Dendritic cell treated with granulocyte-macrophage colony-stimulating factor and Interleukin-4, amounts not matched to agents 40 ng/mL and 50 ng/mL, for 4 days (primary cell): ENCODE measurements around the gene CSF3R.
"Not testable (repeated sequence)": the region's sequence is repeated elsewhere in the genome, so short reads cannot be mapped to it uniquely, and the experiment has no call there.

Source experiments
- H3K27ac Mint-ChIP-seq: one replicate; pipeline ENCODE4 v1.8.0; 2022; ENCODE audit warnings: mild to moderate bottlenecking, mixed read lengths
- H3K27me3 Mint-ChIP-seq: one replicate; pipeline ENCODE4 v1.8.0; 2022; ENCODE audit warnings: mild to moderate bottlenecking, mixed read lengths
- H3K36me3 Mint-ChIP-seq: one replicate; pipeline ENCODE4 v1.8.0; 2022; ENCODE audit warnings: low read depth, mixed read lengths
- H3K4me1 Mint-ChIP-seq: one replicate; pipeline ENCODE4 v1.8.0; 2022; ENCODE audit warnings: low read depth, mixed read lengths
- H3K4me3 Mint-ChIP-seq: one replicate; pipeline ENCODE4 v1.8.0; 2022; ENCODE audit warnings: mild to moderate bottlenecking, moderate library complexity, mixed read lengths
- H3K9me3 Mint-ChIP-seq: one replicate; pipeline ENCODE4 v1.8.0; 2022; ENCODE audit warnings: mixed read lengths
- intact Hi-C: fragments of 100-400 bp; cut with micrococcal nuclease; formaldehyde crosslinking; loops from one replicate; pipeline ENCODE4 v1.15.0; 2022

CSF3R gene

DNA sequence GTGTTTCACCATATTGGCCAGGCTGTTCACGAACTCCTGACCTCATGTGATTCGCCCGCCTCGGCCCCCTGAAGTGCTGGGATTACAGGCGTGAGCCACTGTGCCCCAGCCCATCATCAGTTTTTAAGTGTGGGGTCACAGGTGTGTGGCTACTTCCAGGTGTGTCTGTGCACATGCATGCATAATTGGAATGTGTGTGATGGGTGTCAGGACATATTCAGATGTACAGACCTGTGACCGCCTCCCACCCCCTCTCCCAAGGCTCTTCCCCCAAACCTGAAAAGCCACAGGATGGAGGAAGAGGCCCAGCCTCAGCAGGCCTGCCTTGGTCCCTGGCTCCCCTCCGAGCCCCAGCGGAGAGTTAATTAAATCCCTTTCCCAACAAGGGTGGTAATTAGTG lies 37.3 kb upstream of the CSF3R start:
- Mint-ChIP-seq H3K27me3 (no peaks in the 10 kb centered on the region), H3K27ac (no peak overlapping the region), H3K36me3 (no peaks in the 10 kb centered on the region), H3K4me1 (peaks cover 24% of the 10 kb centered on the region), H3K4me3 (no peak overlapping the region), H3K9me3 (no peaks in the 10 kb centered on the region)
- intact Hi-C loops = no loop called here

GRCh38 chr1:36517011-36517771 lies 34.5 kb upstream of the CSF3R start:
- no peaks in the 10 kb centered on the region for H3K9me3 Mint-ChIP-seq
- H3K27me3 Mint-ChIP-seq = no peaks in the 10 kb centered on the region
- intact Hi-C loops = loop anchor here (5.0 kb wide), 2 partner anchors 70 to 660 kb away; no protein-coding TSS in a partner anchor
- H3K4me1 Mint-ChIP-seq = peaks cover 45% of the 10 kb centered on the region
- H3K4me3 Mint-ChIP-seq = no peak overlapping the region
- peak overlapping the region; percentile 26 for H3K27ac Mint-ChIP-seq
- no peaks in the 10 kb centered on the region for H3K36me3 Mint-ChIP-seq

DNA sequence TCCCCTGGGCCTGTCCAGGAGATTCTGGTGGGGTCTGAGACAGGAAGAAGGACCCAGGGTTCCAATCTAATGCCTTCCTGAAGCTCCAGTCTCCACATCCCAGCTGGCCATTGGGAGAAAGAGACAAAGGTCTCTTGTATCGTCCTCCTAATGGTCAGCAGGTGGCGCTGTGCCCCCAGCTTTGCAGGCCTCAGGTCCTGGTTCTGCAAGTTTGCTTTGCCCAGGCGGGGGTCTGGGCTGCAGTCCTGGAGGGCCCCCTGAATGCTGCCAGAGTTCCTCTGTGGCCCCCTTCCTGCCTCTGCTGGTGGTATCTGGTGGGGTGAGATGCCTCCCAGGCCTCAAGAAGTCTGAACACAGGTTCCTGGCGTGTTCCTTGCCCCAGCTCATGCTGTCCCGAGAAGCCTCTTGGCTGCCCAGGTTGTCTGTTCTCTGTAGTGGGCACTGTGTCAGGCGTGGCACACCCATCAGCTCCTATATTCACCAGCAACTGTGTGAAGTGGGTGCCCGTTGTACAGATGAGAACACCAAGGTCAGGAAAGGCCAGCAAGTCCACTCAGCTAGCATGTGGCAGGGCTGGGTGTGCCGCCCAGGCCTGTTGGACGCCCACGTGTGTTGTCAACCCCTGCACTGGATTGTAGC lies 33.8 kb upstream of the CSF3R start:
- H3K4me3 Mint-ChIP-seq = no peak overlapping the region
- H3K36me3 Mint-ChIP-seq = no peaks in the 10 kb centered on the region
- no peaks in the 10 kb centered on the region for H3K9me3 Mint-ChIP-seq
- peaks cover 46% of the 10 kb centered on the region for H3K4me1 Mint-ChIP-seq
- H3K27ac Mint-ChIP-seq = peak overlapping the region; percentile 26
- H3K27me3 Mint-ChIP-seq = no peaks in the 10 kb centered on the region
- intact Hi-C loops = loop anchor here (5.0 kb wide), 2 partner anchors 69 to 661 kb away; no protein-coding TSS in a partner anchor

- H3K27ac Mint-ChIP-seq = peak overlapping the region; percentile 11
- intact Hi-C loops = loop anchor here (5.0 kb wide), 2 partner anchors 68 to 662 kb away; no protein-coding TSS in a partner anchor
These were observed 32.8 kb upstream of the CSF3R start for GRCh38 chr1:36515315-36516138.

DNA sequence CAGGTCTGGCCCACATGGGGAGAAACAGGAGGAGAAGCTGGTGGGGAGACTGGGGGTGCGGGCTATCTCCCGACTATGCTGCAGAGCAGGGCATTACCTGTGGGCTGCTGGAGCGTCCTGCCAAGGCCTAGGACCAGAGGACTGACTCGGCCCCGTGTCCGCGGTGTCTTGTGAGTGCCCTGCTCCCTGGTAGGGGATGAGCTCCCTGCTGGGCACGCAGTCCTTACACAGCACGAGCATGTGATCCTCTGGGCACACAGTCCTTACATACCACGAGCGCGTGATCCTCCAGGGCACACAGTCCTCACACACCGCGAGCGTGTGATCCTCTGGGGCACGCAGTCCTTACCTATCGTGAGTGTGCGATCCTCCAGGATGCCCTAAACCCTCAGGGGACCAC lies 31.8 kb upstream of the CSF3R start:
- no peaks in the 10 kb centered on the region for H3K36me3 Mint-ChIP-seq
- peaks cover 49% of the 10 kb centered on the region for H3K4me1 Mint-ChIP-seq
- no peak overlapping the region for H3K4me3 Mint-ChIP-seq
- no peaks in the 10 kb centered on the region for H3K9me3 Mint-ChIP-seq
- H3K27me3 Mint-ChIP-seq = no peaks in the 10 kb centered on the region
- intact Hi-C loops = no loop called here
- H3K27ac Mint-ChIP-seq = peak overlapping the region; percentile 61

More at GRCh38 chr1:36515315-36516138, 32.8 kb upstream of the CSF3R start:
- H3K27me3 Mint-ChIP-seq = no peaks in the 10 kb centered on the region
- H3K4me3 Mint-ChIP-seq = no peak overlapping the region
- H3K4me1 Mint-ChIP-seq = peaks cover 49% of the 10 kb centered on the region
- H3K9me3 Mint-ChIP-seq = no peaks in the 10 kb centered on the region
- H3K36me3 Mint-ChIP-seq = no peaks in the 10 kb centered on the region

- intact Hi-C loops = no loop called here
- Mint-ChIP-seq H3K9me3 (no peaks in the 10 kb centered on the region), H3K4me1 (peaks cover 49% of the 10 kb centered on the region), H3K4me3 (no peak overlapping the region), H3K27ac (peak overlapping the region; percentile 61), H3K36me3 (no peaks in the 10 kb centered on the region), H3K27me3 (no peaks in the 10 kb centered on the region)
These were observed 31.2 kb upstream of the CSF3R start for GRCh38 chr1:36513676-36514473.

DNA sequence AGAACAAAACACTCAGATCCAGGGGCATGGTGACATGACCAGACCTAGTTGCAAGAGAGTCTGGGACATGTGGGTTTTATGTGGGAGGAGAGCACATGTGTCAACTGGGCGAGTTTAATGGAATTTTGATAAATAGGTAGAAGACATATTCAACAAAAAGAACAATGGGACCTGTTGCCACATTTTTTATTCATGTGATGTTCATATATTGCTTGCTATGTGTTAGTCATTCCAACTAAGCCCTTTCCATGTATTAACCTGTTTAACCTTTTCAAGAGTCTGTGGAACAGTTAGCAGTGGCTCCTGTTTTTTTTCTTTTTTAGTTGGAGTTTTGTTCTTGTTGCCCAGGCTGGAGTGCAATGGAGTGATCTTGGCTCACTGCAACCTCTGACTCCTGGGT lies 30.1 kb upstream of the CSF3R start:
- peak overlapping the region; percentile 61 for H3K27ac Mint-ChIP-seq
- H3K4me3 Mint-ChIP-seq = no peak overlapping the region
- peaks cover 49% of the 10 kb centered on the region for H3K4me1 Mint-ChIP-seq
- H3K27me3 Mint-ChIP-seq = no peaks in the 10 kb centered on the region
- intact Hi-C loops = no loop called here
- H3K9me3 Mint-ChIP-seq = no peaks in the 10 kb centered on the region
- H3K36me3 Mint-ChIP-seq = no peaks in the 10 kb centered on the region

GRCh38 chr1:36511804-36512798 lies 29.4 kb upstream of the CSF3R start:
- Mint-ChIP-seq H3K36me3 (no peaks in the 10 kb centered on the region), H3K9me3 (no peaks in the 10 kb centered on the region), H3K4me1 (peaks cover 46% of the 10 kb centered on the region), H3K4me3 (no peak overlapping the region), H3K27me3 (no peaks in the 10 kb centered on the region), H3K27ac (peak overlapping the region; percentile 61)
- intact Hi-C loops = no loop called here

DNA sequence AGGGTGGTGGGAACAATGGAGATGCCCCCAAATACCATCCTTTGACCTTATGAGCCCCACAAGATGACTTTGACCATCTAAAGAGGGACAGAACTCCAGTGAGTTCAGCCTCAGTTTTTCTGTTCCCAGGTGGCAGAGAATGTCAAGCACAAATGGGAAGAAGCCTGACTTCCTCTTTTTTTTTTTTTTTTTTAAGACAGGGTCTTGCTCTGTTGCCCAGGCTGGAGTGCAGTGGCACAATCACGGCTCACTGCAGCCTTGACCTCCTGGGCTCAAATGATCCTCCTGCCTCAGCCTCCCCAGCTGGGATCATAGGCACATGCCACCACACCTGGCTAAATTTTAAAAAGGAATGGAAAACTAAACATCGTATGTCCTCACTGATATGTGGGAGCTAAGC lies 28.5 kb upstream of the CSF3R start:
- intact Hi-C loops, H3K27me3 Mint-ChIP-seq, H3K4me3 Mint-ChIP-seq, H3K36me3 Mint-ChIP-seq, H3K27ac Mint-ChIP-seq, H3K9me3 Mint-ChIP-seq: not testable (repeated sequence)
- peaks cover 45% of the 10 kb centered on the region for H3K4me1 Mint-ChIP-seq

- Mint-ChIP-seq H3K36me3 (no peaks in the 10 kb centered on the region), H3K4me1 (peaks cover 38% of the 10 kb centered on the region), H3K4me3 (no peak overlapping the region), H3K9me3 (no peaks in the 10 kb centered on the region), H3K27me3 (no peaks in the 10 kb centered on the region), H3K27ac (no peak overlapping the region)
- intact Hi-C loops = no loop called here
These were observed 27.7 kb upstream of the CSF3R start for GRCh38 chr1:36510418-36510817.

DNA sequence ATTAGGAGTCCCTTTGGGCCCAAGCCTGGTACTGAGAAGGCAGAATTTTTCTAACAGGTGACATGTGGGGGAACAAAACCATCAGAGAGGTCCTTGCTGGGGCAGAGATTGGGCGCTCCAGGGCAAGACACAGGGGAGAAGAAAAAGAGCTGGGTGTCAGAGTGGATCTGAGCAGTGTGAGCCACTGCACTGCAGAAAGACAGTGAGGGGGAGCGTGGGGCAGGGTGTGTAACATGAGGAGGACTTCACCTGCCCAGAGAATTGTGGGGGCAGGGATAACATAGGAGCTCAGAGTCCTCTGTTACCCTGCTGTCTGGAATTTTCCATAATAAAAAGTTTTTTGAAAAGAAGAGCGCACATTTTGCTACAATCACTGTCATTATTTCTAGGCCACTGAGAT lies 25.5 kb upstream of the CSF3R start:
- Mint-ChIP-seq H3K27ac (peak overlapping the region; percentile 23), H3K9me3 (no peaks in the 10 kb centered on the region), H3K36me3 (no peaks in the 10 kb centered on the region), H3K27me3 (peaks cover 1% of the 10 kb centered on the region), H3K4me3 (no peak overlapping the region), H3K4me1 (peaks cover 16% of the 10 kb centered on the region)
- intact Hi-C loops = no loop called here

- H3K36me3 Mint-ChIP-seq = no peaks in the 10 kb centered on the region
- no peak overlapping the region for H3K27ac Mint-ChIP-seq
- no peaks in the 10 kb centered on the region for H3K9me3 Mint-ChIP-seq
- H3K4me1 Mint-ChIP-seq = peaks cover 12% of the 10 kb centered on the region
- H3K27me3 Mint-ChIP-seq = peaks cover 1% of the 10 kb centered on the region
- no peak overlapping the region for H3K4me3 Mint-ChIP-seq
- intact Hi-C loops = no loop called here
These were observed 23.7 kb upstream of the CSF3R start for GRCh38 chr1:36506276-36506920.
